Coronary artery (tissue), 2 donors: ENCODE results near the gene EPN1.

Experiments used
- DNase-seq: peaks from one replicate; pipeline ENCODE4 v3.0.0-alpha.2; 2017; ENCODE audit warnings: low spot score
- H3K27ac ChIP-seq, 2 donors: fragments of 200-600 bp; sonication (generic); one replicate each; pipeline ENCODE4 v1.5.1; 2016 to 2019
- H3K4me3 ChIP-seq: fragments of 200-600 bp; sonication (generic); 2 replicates; pipeline ENCODE4 v1.5.1; 2016; ENCODE audit warnings: mild to moderate bottlenecking, moderate library complexity
- CTCF ChIP-seq: fragments of 200-600 bp; sonication (generic); IDR thresholded peaks from one replicate; pipeline ENCODE4 v1.5.1; 2019; ENCODE audit warnings: antibody characterized with exemption

The EPN1 gene

GRCh38 chr19:55663846-55664536 is 11.0 kb upstream of the EPN1 start:
- no peak for DNase-seq
- no peak overlapping the region for H3K27ac ChIP-seq
- TF ChIP-seq CTCF, result no peak
- H3K4me3 ChIP-seq, result no peak overlapping the region

GRCh38 chr19:55666343-55667005 is 8.6 kb upstream of the EPN1 start:
- H3K27ac ChIP-seq, result no peak overlapping the region
- no peak for TF ChIP-seq CTCF
- no peak overlapping the region for H3K4me3 ChIP-seq
- no peak for DNase-seq

GRCh38 chr19:55667006-55667381 is 8.0 kb upstream of the EPN1 start:
- DNase-seq, result no peak
- no peak for TF ChIP-seq CTCF

GRCh38 chr19:55667511-55667910 is 7.5 kb upstream of the EPN1 start:
- TF ChIP-seq CTCF, result no peak
- H3K4me3 ChIP-seq, result no peak overlapping the region
- DNase-seq, result no peak
- H3K27ac ChIP-seq, result no peak overlapping the region

More at GRCh38 chr19:55667006-55667381, 8.0 kb upstream of the EPN1 start:
- Histone ChIP-seq H3K27ac (no peak overlapping the region), H3K4me3 (no peak overlapping the region)

GRCh38 chr19:55667958-55668357 is 7.1 kb upstream of the EPN1 start:
- no peak for DNase-seq
- H3K27ac ChIP-seq, result no peak overlapping the region
- TF ChIP-seq CTCF, result no peak
- H3K4me3 ChIP-seq, result no peak overlapping the region

- Histone ChIP-seq H3K4me3 (no peak overlapping the region), H3K27ac (no peak overlapping the region)
- no peak for DNase-seq
- no peak for TF ChIP-seq CTCF
Observed at GRCh38 chr19:55668603-55669348, 6.2 kb upstream of the EPN1 start.
